HG02798 (cell line): ENCODE measurements around the gene CD226.
"Not testable (repeated sequence)": the region's sequence is repeated elsewhere in the genome, so short reads cannot be mapped to it uniquely, and the experiment has no call there.

ENCODE experiments used
- ATAC-seq: cut with Tn5 transposase; IDR thresholded peaks from one replicate; pipeline ENCODE4 v1.9.1; 2021; ENCODE audit warnings: mild to moderate bottlenecking; ENCODE audit not compliant: unreplicated experiment, poor library complexity

CD226 gene

DNA sequence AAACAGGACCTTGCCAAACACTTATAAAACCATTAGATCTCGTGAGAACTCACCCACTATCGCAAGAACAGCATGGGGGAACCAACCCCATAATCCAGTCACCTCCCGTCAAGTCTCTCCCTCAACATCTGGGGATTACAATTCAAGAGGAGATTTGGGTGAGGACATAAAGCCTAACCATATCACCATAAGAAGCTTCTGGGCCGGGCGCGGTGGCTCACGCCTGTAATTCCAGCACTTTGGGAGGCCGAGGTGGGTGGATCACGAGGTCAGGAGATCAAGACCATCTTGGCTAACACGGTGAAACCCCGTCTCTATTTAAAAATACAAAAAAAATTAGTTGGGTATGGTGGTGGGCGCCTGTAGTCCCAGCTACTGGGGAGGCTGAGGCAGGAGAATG is 112.7 kb downstream of the CD226 start:
- not testable (repeated sequence) for ATAC-seq

DNA sequence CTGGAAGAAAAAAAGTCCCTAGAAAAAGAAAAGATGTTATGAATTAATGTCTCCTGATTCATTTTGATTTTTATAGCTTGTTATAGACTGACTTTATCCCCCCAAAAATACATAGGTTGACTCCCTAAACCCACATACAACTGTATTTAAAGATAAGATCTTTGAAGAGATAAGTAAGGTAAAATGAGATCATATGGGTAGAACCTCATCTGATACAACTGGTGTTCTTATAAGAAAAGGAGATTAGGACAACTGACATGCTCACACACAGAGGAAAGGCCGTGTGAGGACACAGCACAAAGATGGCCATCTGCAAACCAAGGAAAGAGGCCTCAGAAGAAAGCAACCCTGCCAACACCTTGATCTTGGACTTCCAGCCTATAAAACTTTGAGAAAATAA is 117.5 kb downstream of the CD226 start:
- no peak for ATAC-seq

DNA sequence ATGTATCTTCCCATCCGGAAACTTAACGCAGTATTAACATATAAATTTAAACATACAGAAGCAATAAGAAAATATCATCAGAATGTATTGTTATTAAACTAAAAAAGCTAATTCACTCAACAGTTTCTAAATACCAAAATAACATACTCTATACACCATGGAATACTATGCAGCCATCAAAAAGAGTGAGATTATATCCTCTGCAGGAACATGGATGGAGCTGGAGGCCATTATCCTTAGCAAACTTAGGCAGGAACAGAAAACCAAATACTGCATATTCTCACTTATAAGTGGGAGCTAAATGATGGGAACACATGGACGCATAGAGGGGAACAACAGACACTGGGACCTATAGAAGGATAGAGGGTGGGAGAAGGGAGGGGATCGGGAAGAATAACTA is 127.1 kb downstream of the CD226 start:
- ATAC-seq = no peak

DNA sequence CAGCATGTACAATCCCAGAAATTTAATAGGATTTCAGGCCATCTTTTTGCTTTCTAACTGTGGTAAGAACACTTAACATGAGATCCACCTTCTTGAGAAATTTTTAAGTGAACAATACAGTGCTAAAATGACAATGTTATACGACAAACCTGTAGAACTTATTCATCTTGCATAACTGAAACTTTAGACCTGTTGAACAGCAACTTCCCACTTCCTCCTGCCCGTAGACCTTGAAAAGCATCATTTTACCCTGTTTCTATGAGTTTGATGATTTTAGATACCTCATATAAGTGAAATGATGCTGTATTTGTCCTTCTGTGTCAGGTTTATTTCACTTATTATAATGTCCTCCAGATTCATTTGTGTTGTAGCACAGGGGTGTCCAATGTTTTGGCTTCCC is 128.2 kb downstream of the CD226 start:
- ATAC-seq = no peak

DNA sequence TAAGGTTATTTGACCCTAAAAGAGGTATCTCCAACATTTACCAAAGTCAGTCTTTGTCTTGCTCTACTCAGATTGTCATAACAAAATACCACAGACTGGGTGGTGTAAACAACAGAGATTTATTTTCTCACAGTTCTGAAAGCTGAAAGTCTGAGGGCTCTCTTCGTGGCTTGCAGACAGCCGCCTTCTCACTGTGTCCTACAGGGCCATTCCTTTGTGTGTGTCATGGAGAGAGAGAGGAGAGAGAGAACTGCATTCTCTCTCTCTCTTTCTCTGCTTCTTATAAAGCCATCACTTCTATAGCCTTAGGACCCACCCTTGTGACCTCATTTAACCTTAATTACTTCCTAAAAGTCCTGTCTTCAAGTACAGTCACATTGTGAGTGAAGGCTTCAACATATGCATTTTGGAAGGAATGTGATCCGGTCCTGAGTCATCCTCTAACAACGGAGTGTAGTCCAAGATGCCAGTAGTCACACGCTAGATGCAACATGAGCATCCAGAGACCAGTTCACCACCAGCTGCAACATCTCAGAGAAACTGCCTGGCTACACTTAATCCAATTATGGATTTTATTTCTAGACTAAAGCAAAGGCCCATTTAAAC is 130.2 kb downstream of the CD226 start:
- no peak for ATAC-seq

DNA sequence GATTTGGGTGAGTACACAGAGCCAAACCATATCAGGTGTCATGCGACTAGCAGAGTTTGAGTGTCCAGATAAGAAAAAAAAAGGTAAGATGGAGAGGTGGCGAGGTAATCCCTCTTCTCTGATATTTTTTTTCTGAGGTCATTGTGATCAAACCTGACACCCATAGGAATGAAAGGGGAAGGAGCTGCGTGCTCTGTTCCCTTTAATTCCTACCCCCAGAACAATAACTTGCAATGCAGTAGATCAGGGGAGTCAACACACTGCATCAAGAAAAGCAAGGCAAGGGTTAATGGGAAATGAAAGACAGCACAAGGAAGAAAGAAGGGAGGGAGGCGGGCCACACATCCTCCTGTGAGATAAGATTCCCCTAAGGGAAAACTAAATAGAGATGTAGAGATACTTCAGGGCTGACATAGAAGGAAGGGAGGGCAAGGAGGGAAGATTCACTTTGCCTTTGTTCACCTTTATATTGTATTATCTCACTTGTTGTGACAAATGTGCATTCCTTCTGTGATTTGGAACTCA is 132.8 kb downstream of the CD226 start:
- no peak for ATAC-seq

DNA sequence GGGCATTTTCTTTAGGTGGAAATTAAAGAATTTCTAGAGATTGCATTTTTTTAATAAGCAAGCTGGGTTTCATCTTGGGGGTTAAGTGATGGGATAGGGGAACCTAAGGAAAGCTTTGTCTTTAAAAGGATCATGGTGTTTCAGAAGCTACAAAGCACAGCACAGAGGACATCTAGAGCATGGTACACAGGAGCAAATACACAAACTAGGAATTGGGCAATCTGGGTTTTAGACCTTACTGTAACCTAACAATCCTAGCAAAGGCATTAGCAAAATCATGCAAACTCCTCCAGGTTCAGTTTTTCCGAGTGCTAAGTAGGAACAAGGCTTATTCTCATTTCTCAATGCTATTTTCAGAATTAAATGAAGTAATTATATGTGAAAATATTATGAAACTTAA is 134.1 kb downstream of the CD226 start:
- ATAC-seq = no peak

DNA sequence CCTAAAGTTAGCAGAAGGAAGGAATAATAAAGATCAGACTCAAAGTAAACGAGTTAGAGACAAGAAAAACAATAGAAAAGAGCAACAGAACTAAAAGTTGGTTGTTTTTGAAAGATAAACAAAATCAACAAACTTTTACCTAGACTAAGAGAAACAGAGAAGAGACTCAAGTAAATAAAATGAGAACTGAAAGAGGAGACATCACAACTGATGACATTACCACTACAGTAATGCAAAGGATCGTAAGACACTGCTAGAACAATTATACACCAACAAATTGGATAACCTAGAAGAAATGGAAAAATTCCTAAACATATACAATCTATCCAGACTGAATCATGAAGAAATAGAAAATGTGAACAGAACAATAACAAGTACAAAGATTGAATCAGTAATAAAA is 139.3 kb downstream of the CD226 start:
- ATAC-seq = no peak

DNA sequence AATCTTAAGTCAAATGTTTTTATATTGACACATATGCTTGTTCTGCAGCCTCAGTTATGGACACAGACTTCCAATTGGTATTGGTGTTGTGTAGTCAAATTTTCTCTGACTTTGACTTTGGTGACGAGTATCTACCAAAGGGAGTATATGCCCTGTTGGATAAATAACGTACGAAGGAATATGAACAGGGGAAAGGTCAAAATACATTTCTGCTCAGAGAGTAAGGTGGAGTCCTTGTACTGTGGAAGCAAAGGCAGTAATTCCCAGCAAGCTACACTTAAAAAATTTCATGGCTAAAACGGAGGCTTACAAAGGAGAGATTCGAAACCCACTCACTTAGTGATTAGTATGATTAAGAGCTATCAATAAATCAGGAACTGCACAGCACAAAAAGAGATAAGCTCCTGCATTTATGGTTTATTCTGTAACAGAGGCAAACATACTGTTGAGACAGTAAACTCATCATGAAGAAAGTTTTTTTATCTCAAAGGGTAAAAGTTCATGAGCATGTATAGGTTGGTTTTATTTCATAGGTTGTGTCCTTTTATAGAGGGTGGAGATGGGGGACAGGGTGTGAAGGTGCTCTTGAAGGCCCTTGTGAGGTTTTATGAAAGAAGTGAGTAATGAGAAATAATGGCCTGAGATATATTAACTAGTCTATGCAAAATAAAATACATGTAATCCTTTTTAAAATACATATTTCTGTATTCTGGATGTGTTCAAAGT is 142.7 kb downstream of the CD226 start:
- ATAC-seq = no peak
